ENCODE measurements around the gene CCDC12. TPM values are rescaled to one million over a fixed set of nuclear protein-coding genes. Genes with fewer than 3 reads are reported as not detected.

The CCDC12 gene
- total RNA-seq, 1 experiment from 2014 or later = 46.5 TPM

DNA sequence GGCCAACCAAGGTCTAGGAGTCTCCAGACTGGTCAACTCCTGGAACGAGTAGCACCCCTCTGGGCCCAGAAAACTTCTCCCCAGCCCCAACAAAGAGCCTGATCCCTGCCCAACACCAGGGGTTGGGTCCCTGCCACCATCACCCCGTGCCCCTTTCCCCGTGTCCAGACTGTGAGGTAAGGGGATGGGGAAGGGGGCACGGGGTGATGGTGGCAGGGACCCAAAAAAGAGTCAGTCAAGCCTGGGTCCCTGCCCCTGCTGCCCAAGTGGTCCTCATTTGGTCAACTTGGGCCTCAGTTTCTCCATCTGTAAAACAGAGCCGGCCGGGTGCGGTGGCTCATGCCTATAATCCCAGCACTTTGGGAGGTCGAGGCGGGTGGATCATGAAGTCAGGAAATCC is 1.8 kb upstream of the CCDC12 start:
- intact Hi-C loops (cut with micrococcal nuclease) = loop anchor here (5.0 kb wide), 1 partner anchor 41 kb away; no protein-coding TSS in a partner anchor
- no TSS peak for BruUV-seq (replicated peaks)
- peak overlapping the region; percentile 76; the same call in 1 of the 2 replicates for H3K4me2 ChIP-seq (ENCODE audit: low read length)
- peak overlapping the region; percentile 77; the same call in 1 of the 2 replicates for H3K27ac ChIP-seq (ENCODE audit: low read depth, low read length)
- DNase-seq (ENCODE audit: low read depth, low spot score) (no peak), ATAC-seq (no peak)
- H3K4me1 ChIP-seq (ENCODE audit: control insufficient read depth in 1 of 2, insufficient read depth in 2 of 2, low read length in 2 of 2) = peaks cover 26 to 58% of the 10 kb centered on the region in 2 experiments
- no peaks in the 10 kb centered on the region for H3K9me2 ChIP-seq (ENCODE audit: insufficient read depth)
- POLR2A ChIA-PET = interaction anchor here (1.1 kb wide), 1 partner anchor 9 kb away, joined by 3 read pairs; no protein-coding TSS in a partner anchor
- RAD21 ChIA-PET (ENCODE audit: low non-redundant PET in 1 of 2, low total read pairs in 2 of 2, uncharacterized antibody in 2 of 2, unreplicated experiment in 2 of 2) = no interaction called here
- H3K4me3 ChIP-seq (replicated peaks in 1 of 2; ENCODE audit: low read depth in 1 of 2, low read length in 2 of 2) = no peak overlapping the region
- peaks cover 0 to 9% of the 10 kb centered on the region in 2 experiments; a peak in 1 of 4 replicates for H3K36me3 ChIP-seq (ENCODE audit: control insufficient read depth in 1 of 2, insufficient read depth in 2 of 2, low read length in 2 of 2)
- H3K9ac ChIP-seq (ENCODE audit: low read length) = no peak overlapping the region
- no peak overlapping the region for H2AFZ ChIP-seq (ENCODE audit: low read depth, low read length, poor library complexity, severe bottlenecking)
- H3K27me3 ChIP-seq (ENCODE audit: insufficient read depth, low read length) = no peaks in the 10 kb centered on the region
- CTCF ChIA-PET = interaction anchor here (1.1 kb wide), 1 partner anchor 43 kb away, joined by 3 read pairs; no protein-coding TSS in a partner anchor
- peaks cover 14% of the 10 kb centered on the region; the same call in 1 of the 2 replicates for H4K20me1 ChIP-seq (ENCODE audit: insufficient read depth)
- peaks cover 61% of the 10 kb centered on the region for H3K79me2 ChIP-seq (ENCODE audit: insufficient read depth, low read length)
- no peaks in the 10 kb centered on the region for H3K9me3 ChIP-seq (ENCODE audit: control insufficient read depth in 1 of 2, insufficient read depth in 1 of 2, low read depth in 1 of 2, low read length in 2 of 2)
- TF ChIP-seq ELF1 (IDR thresholded peaks at IDR 0.05; ENCODE audit: borderline replicate concordance, low read depth) (no peak), RAD21 (IDR thresholded peaks at IDR 0.05; ENCODE audit: low read depth) (no peak), EZH2 (IDR thresholded peaks at IDR 0.05) (no peak), ZNF274 (IDR thresholded peaks at IDR 0.05; ENCODE audit: low read depth, low read length) (no peak), ATF3 (IDR thresholded peaks at IDR 0.05) (no peak), JUND (IDR thresholded peaks at IDR 0.05) (no peak), SIN3A (IDR thresholded peaks at IDR 0.05; ENCODE audit: low read depth) (no peak)
- TF ChIP-seq, protein P1, sequence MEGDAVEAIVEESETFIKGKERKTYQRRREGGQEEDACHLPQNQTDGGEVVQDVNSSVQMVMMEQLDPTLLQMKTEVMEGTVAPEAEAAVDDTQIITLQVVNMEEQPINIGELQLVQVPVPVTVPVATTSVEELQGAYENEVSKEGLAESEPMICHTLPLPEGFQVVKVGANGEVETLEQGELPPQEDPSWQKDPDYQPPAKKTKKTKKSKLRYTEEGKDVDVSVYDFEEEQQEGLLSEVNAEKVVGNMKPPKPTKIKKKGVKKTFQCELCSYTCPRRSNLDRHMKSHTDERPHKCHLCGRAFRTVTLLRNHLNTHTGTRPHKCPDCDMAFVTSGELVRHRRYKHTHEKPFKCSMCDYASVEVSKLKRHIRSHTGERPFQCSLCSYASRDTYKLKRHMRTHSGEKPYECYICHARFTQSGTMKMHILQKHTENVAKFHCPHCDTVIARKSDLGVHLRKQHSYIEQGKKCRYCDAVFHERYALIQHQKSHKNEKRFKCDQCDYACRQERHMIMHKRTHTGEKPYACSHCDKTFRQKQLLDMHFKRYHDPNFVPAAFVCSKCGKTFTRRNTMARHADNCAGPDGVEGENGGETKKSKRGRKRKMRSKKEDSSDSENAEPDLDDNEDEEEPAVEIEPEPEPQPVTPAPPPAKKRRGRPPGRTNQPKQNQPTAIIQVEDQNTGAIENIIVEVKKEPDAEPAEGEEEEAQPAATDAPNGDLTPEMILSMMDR (IDR thresholded peaks at IDR 0.05 in 2 of 3, conservative IDR thresholded peaks at IDR 0.05 in 1 of 3; ENCODE audit: borderline replicate concordance in 1 of 3, insufficient read depth in 1 of 3, low read depth in 2 of 3, low read length in 2 of 3) = no peak
